NCI-H82 treated with DMSO at 0.1 percent for 48 hours (cell line): ENCODE data around the gene FAAH.

ENCODE experiments used
- DNase-seq: peaks from one replicate; lab custom pipeline; 2025; ENCODE audit not compliant: unreplicated experiment; lab: John Stamatoyannopoulos, UW

FAAH gene

DNA sequence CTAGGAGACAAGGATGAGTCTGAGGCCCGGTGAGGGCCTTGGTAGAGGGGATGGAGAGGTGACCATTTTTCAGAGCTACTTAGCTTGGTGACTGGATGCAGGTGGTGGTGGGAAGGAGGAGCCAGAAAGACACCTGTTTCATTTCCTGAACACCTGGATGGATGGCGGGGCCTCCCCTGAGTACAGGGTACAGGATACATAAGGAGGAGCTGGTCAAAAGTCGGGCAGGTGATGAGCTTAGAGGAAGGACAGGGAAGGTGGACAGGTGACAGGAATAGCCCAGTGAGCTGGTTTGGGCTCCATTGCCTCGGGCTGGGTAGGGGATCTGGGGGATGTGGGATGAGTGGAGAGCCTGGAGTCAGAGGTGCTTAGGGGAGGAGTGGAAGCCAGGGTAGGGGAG, 6.3 kb downstream of the FAAH start:
- no peak for DNase-seq

DNA sequence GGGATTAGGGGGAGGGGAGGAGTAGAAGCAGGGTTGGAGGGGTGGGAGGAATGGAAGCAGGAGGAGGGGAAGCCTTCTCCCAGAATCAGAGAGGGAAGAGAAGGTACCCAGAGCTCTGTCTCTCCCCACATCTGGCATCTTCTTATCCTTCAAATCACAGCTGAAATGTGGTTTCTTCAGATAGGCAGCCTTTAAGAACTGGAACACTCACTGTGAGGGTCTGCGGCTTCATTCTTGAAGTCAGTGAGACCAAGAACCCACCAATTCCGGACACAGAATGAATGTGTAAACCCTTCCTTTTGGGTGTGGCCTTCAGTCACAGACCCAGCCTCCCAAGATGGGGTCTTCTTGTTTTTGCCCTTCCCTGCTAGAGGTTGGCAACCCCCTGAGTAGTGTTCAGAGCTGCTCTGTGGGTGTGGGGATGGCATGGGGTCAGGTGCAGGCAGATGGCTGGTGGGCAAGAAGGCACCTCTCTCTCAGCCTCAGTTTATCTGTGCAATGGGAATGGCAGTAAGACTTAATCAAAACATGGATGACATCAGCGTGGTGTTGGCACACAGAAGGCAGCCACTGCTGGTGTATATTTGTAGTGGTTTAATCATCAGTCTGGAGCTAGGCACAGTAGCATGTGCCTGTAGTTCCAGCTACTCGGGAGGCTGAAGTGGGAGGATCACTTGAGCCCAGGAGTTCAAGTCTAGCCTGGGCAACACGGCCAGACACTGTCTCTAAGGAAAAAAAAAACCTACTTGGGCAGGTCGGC, 7.2 kb downstream of the FAAH start:
- no peak for DNase-seq

DNA sequence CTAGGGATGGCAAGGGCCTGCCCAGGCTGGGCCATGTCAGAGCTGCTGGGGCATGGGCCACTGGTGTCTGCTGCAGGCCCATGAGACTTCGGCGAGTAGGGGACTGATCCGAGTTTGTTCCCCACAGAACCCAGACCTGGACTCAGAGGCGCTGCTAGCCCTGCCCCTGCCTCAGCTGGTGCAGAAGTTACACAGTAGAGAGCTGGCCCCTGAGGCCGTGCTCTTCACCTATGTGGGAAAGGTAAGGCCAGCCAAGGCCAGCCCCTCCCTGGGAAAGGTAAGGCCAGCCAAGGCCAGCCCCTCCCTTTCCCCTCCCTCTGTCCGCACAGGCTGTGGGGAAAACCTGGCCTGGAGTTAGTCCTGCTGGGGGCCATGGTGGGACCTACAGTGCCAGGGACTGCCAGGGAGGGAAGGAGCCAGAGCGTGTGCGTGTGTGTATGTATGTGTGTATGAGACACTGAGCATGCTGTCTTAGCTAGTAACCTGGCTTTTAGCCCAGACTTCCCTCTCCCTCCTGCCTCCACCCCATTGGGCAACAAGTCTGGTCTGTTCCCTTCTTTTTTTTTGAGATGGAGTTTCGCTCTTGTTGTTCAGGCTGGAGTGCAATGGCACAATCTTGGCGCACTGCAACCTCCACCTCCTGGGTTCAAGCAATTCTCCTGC, 8.0 kb downstream of the FAAH start:
- peak; percentile 24 for DNase-seq

DNA sequence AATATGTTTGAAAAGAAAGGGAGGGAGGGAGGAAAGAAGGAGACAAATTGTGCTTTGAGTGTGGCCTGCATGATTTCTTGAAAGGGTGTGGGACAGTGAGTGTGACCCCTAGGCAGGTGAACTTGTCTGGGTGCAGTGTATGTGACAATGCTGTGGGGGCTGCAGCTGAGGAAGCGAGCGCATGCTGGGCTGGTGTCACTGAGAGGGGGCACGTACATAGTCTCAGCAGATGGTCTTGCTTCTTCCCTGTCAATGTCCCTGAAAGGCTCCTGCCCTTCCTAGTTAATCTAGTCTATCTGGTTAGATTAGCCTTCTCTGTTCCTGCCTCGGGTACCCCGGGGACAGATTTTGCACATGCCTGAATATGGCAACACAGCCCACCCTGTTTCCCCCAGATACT, 9.8 kb downstream of the FAAH start:
- peak; percentile 78 for DNase-seq

- no peak for DNase-seq
Observed at GRCh38 chr1:46404482-46405196, 10.5 kb downstream of the FAAH start.

- no peak for DNase-seq
Observed at GRCh38 chr1:46405197-46405555, 11.1 kb downstream of the FAAH start.

- DNase-seq: no peak
Observed at GRCh38 chr1:46405724-46406123, 11.6 kb downstream of the FAAH start.

DNA sequence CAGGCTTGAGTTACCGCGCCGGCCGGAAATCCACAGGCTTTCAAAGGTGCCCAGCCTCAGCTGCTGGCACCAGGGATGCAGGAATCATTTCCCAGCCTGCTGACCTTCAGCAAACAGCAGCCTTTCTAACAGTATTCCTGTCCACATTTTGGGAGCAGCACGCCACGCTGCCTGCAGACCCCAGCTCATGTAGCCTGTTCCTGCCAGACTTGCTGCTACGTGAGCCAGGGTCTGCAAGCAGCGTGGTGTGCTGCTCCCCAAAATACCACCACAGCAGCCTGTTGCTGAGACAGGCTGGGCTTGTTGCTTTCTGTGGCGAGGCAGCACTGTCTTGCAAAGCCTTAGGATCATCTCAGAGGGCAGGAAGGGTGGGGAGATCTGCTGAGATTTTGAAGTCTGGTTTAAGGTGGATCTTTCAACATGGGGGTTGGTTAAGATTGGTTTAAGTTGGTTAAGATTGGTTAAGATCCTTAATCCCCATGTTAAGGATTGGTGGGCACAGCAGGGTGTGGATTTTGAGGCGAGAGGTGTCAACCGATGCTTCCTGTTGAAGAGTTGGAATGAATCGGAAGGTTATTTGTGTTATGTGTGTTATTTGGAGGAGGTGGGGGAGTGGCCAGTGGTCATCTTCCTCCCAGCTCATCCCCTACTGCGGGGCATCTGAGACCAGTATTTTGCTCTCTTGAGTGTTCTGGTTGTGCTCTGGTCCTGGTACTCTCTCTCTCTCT, 12.9 kb downstream of the FAAH start:
- no peak for DNase-seq

- DNase-seq: no peak
Observed at GRCh38 chr1:46407636-46408035, 13.5 kb downstream of the FAAH start.

- DNase-seq: no peak
Observed at GRCh38 chr1:46408356-46409062, 14.4 kb downstream of the FAAH start.

- DNase-seq: no peak
Observed at GRCh38 chr1:46409063-46409372, 14.9 kb downstream of the FAAH start.

- DNase-seq: no peak
Observed at GRCh38 chr1:46410156-46411009, 16.3 kb downstream of the FAAH start.

DNA sequence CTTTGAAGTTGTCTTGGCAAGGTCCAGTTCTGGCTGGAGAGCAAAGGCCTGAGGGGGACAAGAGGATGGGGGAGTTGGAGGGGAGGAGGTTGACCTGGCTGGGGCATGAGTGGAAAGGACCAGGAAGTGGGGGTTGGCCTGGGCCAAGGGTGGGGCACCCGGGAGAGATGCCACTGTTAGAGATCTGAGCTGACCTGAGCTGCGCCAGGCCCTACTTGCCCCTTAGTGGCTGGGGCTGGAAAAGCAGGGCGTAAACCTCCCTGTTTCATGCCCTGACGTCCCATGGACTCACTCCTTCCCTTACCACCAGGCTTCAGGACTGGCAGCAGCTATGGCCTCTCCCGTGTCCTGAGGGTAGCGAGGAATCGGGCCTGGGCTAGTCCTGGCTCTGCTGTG, 16.9 kb downstream of the FAAH start:
- no peak for DNase-seq

DNA sequence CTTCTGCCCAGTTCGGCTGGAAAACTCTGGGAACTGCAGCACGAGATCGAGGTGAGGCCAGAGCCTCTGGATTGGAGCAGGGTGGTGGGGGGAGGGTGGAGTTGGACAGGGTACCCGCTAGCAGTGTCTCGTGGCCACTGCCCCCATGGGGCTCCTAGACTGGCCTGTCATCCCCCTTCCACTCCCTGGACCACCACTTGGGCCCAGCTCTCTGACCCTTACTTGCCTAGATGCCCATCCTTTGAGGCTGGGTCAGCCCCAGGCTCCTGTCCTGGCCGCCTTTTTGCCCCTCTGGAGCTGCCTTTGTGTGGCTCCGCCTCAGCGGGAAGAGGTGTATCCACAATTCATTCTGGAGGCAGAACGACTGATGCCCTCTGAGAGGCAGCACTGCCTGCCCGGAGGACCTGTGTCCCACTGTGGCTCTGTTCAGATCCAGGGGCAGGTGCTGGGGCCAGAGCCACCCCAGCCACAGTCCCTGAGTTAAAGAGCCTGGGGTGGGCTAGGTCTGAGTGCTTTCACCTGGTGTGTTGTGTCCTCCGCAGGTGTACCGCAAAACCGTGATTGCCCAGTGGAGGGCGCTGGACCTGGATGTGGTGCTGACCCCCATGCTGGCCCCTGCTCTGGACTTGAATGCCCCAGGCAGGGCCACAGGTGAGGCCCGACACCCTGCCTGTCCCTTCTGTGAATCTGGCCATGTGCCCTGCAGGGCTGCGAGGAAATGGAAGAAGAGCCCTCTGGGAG, 17.7 kb downstream of the FAAH start:
- DNase-seq: no peak

- DNase-seq: no peak
Observed at GRCh38 chr1:46412893-46413595, 18.9 kb downstream of the FAAH start.

DNA sequence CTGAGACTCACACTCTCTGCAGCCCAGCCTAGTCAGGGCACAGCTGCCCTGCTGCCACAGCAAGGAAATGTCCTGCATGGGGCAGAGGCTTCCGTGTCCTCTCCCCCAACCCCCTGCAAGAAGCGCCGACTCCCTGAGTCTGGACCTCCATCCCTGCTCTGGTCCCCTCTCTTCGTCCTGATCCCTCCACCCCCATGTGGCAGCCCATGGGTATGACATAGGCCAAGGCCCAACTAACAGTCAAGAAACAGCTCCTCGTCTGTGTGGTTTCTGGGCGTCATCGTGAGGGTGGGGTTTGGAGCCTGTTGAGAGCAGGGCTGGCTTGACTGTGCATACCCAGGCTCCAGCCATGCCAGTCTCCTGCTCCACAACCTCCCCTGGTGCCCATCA, 19.5 kb downstream of the FAAH start:
- no peak for DNase-seq

- DNase-seq: no peak
Observed at GRCh38 chr1:46415514-46415913, 21.4 kb downstream of the FAAH start.

DNA sequence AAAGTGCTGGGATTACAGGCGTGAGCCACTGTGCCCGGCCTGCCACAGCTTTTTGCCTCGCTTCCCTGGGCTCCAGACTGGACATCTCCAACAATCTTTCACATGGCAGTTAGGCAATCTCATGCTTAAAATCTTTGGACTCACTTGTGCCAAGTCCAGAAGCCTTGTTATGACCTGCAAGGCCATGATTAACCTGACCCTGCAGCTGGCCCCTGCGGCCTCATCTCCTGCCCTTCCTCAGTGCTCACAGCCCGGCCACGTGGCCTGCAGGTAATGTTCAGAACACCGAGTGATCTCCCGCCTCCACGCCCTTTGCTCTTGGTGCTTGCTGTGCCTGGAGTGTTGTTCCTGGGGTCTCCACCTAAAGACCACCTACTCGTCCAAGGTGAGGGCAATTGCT, 24.9 kb downstream of the FAAH start:
- DNase-seq: no peak

DNA sequence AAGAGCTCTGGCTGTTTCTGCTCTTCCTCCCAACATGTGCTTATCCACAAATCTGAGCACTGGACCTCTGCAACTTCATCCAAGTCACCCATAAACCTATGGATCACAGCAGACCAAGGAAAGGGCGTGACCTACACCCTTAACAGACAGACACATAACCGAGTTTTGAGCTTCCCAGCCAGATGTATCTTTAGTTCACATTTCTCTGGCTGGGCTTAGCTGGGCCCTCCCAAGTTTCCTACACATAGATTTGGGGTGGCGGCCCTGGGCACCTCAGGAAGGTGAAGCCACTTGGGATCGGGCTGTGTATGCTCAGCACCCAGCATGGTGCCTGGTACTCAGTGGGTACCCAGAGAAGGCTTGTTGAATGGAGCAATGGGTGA, 26.4 kb downstream of the FAAH start:
- DNase-seq: no peak
